ENCODE measurements around the gene SDK2. TPM values are rescaled to one million over a fixed set of nuclear protein-coding genes. Genes with fewer than 3 reads are reported as not detected.

SDK2 gene
- total and polyA plus RNA-seq, 7 experiments from 2014 or later, result 0.64 to 14.1 (median 8.2) TPM

DNA sequence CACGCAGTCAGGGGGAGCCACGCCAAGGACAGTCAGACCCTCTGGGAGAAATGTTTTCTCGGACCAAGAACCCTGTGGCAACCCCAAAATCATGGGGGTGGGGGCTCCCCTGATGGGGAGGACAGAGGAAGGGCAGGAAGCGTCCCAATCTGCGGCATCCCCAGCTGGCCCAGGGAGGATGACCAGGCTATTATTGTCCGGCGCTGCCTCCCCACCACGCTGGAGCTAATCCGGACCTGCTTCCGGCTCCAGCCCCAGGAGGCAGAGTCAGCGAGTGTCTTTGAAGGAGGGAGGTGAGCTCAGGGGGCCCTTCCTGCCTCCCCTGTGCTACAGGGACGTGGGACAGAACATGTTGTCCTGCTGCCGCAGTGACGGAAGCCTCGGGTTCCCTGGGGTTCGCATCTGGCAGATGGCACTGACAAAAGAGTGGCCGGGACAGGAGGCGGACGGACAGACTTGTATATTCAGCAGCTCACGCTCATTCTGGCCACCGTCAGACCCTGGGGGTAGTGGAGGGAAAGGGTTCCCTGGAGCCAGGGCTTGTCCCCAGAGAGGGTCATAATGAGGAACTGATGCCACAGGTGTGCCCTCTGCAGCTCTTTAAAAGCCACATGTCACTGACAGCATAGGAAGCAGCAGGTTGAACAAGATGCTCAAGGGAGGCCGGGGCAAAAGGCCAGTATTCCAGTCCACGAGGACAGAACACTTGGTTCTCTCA, 278.2 kb downstream of the SDK2 start:
- H3K27ac Mint-ChIP-seq, result no peak overlapping the region
- H3K4me3 Mint-ChIP-seq, result no peak overlapping the region
- CTCF ChIA-PET, result interaction anchor here (0.9 kb wide), 1 partner anchor 27 kb away, joined by 6 read pairs; no protein-coding TSS in a partner anchor
- Histone ChIP-seq H3K27ac (ENCODE audit: low read depth, low read length) (no peak overlapping the region), H3K4me3 (ENCODE audit: low read length) (no peak overlapping the region), H3K4me1 (ENCODE audit: control insufficient read depth in 2 of 2, insufficient read depth in 2 of 2, low read length in 2 of 2) (no peaks in the 10 kb centered on the region), H3K27me3 (ENCODE audit: control insufficient read depth in 2 of 2, insufficient read depth in 2 of 2, low read length in 2 of 2) (no peaks in the 10 kb centered on the region), H3K9me3 (ENCODE audit: control insufficient read depth in 2 of 3, low read length in 3 of 3) (no peaks in the 10 kb centered on the region), H3K36me3 (ENCODE audit: control insufficient read depth in 2 of 3, insufficient read depth in 3 of 3, low read length in 3 of 3) (no peaks in the 10 kb centered on the region)
- POLR2A ChIA-PET, result no interaction called here
- intact Hi-C loops (cut with micrococcal nuclease), result no loop called here
- H3K9me3 Mint-ChIP-seq, result no peaks in the 10 kb centered on the region
- peaks cover 0 to 6% (median 0%) of the 10 kb centered on the region in 5 donors for H3K36me3 Mint-ChIP-seq
- peaks cover 0 to under 1% (median 0%) of the 10 kb centered on the region in 5 donors for H3K27me3 Mint-ChIP-seq
- peaks cover 0 to 3% (median 0%) of the 10 kb centered on the region in 7 donors for H3K4me1 Mint-ChIP-seq
- ATAC-seq (no peak), DNase-seq (no peak)

DNA sequence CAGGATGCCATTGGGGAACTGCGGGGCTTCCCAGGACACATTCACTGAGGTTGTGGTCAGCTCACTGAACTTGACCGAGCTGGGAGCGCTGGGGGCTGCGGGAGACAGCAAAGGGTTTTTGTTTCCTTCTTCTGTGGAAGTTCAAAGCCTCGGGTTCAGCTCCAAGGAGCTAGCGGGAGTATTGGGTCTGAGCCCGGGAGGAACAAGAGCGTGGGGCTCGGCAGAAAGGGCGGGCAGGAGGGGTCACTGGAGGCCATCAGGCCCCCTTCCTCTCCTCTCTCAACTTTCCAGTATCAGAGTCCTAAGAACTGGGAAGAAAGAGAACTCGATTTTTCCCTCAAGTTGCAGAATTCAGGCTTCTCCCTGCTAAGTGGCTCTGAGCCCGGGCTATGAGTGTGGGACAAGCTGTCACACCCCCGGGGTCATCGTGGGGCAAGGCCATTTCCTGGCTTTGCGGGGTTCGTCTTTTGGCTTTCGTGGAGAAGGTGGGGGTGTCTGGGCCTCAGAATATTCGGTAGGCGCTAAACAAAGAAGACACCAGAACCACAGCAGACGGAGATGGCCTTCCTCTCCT, 278.9 kb downstream of the SDK2 start:
- H3K27me3 ChIP-seq (ENCODE audit: control insufficient read depth in 2 of 2, insufficient read depth in 2 of 2, low read length in 2 of 2), result no peaks in the 10 kb centered on the region
- Mint-ChIP-seq H3K36me3 (peaks cover 0 to 6% (median 0%) of the 10 kb centered on the region in 5 donors), H3K9me3 (no peaks in the 10 kb centered on the region), H3K4me1 (peaks cover 0 to 3% (median 0%) of the 10 kb centered on the region in 7 donors), H3K4me3 (no peak overlapping the region), H3K27ac (no peak overlapping the region), H3K27me3 (no peaks in the 10 kb centered on the region)
- ATAC-seq, result no peak
- no peaks in the 10 kb centered on the region for H3K36me3 ChIP-seq (ENCODE audit: control insufficient read depth in 2 of 3, insufficient read depth in 3 of 3, low read length in 3 of 3)
- no peak for DNase-seq
- no peaks in the 10 kb centered on the region for H3K4me1 ChIP-seq (ENCODE audit: control insufficient read depth in 2 of 2, insufficient read depth in 2 of 2, low read length in 2 of 2)
- intact Hi-C loops (cut with micrococcal nuclease), result no loop called here
- CTCF ChIA-PET, result no interaction called here
- POLR2A ChIA-PET, result no interaction called here
- no peak overlapping the region for H3K27ac ChIP-seq (ENCODE audit: low read depth, low read length)
- H3K9me3 ChIP-seq (ENCODE audit: control insufficient read depth in 2 of 3, low read length in 3 of 3), result no peaks in the 10 kb centered on the region
- H3K4me3 ChIP-seq (ENCODE audit: low read length), result no peak overlapping the region

DNA sequence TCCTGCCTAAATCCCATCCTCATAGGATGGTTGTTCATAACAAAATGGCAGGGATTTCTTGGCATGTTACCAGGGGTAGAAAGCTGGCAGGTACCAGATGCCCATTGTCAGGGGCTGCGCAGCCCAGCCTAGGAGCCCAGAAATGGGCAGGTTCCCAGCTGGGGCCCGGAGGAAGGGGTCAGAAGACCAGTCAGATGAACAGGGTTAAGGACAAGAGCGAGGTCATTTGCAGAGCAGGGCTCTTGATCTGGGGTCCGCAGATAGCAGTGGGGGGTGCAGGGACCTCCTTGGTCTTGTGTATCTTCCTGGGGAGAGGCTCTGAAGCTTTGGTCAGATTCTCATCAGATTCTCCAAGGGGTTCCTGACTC, 280.1 kb downstream of the SDK2 start:
- Mint-ChIP-seq H3K4me1 (no peaks in the 10 kb centered on the region), H3K27ac (no peak overlapping the region), H3K9me3 (no peaks in the 10 kb centered on the region), H3K27me3 (no peaks in the 10 kb centered on the region), H3K36me3 (peaks cover 0 to 6% (median 0%) of the 10 kb centered on the region in 5 donors), H3K4me3 (no peak overlapping the region)
- DNase-seq (no peak), ATAC-seq (no peak)
- H3K4me1 ChIP-seq (ENCODE audit: control insufficient read depth in 2 of 2, insufficient read depth in 2 of 2, low read length in 2 of 2), result no peaks in the 10 kb centered on the region
- no peak overlapping the region for H3K4me3 ChIP-seq (ENCODE audit: low read length)
- no peaks in the 10 kb centered on the region for H3K36me3 ChIP-seq (ENCODE audit: control insufficient read depth in 2 of 3, insufficient read depth in 3 of 3, low read length in 3 of 3)
- no peak overlapping the region for H3K27ac ChIP-seq (ENCODE audit: low read depth, low read length)
- H3K27me3 ChIP-seq (ENCODE audit: control insufficient read depth in 2 of 2, insufficient read depth in 2 of 2, low read length in 2 of 2), result no peaks in the 10 kb centered on the region
- CTCF ChIA-PET, result interaction anchor here (1.6 kb wide), 1 partner anchor 638 kb away, joined by 4 read pairs; no protein-coding TSS in a partner anchor
- POLR2A ChIA-PET, result no interaction called here
- H3K9me3 ChIP-seq (ENCODE audit: control insufficient read depth in 2 of 3, low read length in 3 of 3), result no peaks in the 10 kb centered on the region
- intact Hi-C loops (cut with micrococcal nuclease), result no loop called here

DNA sequence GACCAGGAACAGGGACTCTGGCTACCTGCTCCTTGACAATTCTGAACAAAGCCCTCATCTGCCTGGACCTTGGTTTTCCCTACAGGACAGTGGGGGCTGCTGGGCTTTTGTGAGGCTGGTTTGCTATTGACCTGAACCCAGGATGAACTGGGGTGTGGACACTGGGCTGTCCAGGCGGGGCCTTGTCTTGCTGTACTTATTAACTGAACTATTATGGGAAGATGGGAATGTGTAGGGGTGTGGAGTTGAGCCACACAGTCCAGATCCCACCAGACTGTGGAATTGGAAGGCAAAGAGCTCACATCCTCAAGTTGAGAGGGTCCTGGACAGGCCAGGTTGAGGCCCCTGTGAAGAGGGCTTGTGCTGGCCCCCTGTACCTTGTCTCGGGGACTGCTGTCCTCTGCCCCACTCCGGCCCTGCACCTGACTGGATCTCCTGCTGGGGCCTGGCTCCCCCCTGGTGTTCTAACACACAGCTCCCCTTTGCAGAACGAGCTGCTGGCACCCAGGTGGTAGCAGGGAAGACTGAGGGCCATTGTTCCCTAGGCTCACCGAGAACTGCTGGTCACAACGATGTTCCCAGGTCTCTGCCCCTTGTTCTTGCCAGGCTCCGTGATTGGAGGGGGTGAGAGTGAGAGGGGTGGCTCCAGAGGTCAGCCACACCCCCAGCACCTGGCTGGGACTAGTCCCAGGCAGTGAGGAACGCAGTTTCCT, 280.6 kb downstream of the SDK2 start:
- H3K27me3 ChIP-seq (ENCODE audit: control insufficient read depth in 2 of 2, insufficient read depth in 2 of 2, low read length in 2 of 2), result no peaks in the 10 kb centered on the region
- no peak overlapping the region for H3K27ac Mint-ChIP-seq
- ChIA-PET POLR2A (no interaction called here), CTCF (interaction anchor here (1.6 kb wide), 1 partner anchor 638 kb away, joined by 4 read pairs; no protein-coding TSS in a partner anchor)
- DNase-seq (no peak), ATAC-seq (peak; percentile 16)
- H3K4me1 Mint-ChIP-seq, result no peaks in the 10 kb centered on the region
- H3K36me3 ChIP-seq (ENCODE audit: control insufficient read depth in 2 of 3, insufficient read depth in 3 of 3, low read length in 3 of 3), result no peaks in the 10 kb centered on the region
- H3K4me3 ChIP-seq (ENCODE audit: low read length), result no peak overlapping the region
- no peaks in the 10 kb centered on the region for H3K9me3 Mint-ChIP-seq
- H3K36me3 Mint-ChIP-seq, result peaks cover 0 to 6% (median 0%) of the 10 kb centered on the region in 5 donors
- no peaks in the 10 kb centered on the region for H3K4me1 ChIP-seq (ENCODE audit: control insufficient read depth in 2 of 2, insufficient read depth in 2 of 2, low read length in 2 of 2)
- intact Hi-C loops (cut with micrococcal nuclease), result no loop called here
- no peaks in the 10 kb centered on the region for H3K27me3 Mint-ChIP-seq
- H3K4me3 Mint-ChIP-seq, result no peak overlapping the region
- H3K27ac ChIP-seq (ENCODE audit: low read depth, low read length), result no peak overlapping the region
- H3K9me3 ChIP-seq (ENCODE audit: control insufficient read depth in 2 of 3, low read length in 3 of 3), result no peaks in the 10 kb centered on the region

DNA sequence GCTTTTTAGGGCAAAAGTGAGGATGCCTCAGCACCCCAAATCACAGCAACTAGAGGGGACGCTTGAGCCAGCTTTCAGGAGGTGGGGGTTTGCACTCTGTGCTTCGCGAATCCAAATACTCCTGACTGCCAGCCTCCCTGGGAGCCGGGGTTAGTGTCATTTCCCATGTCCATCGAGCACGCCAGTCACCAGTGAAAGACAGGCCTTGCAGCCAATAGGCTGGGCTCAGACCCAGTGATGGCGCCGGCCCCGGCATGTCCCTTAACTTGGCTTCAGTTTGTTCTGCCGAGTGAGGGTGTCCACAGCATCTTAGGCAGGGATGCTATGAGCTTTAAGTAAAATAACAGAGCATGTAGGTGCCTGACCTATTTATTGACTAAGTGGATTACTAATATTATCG, 281.5 kb downstream of the SDK2 start:
- no peaks in the 10 kb centered on the region for H3K4me1 Mint-ChIP-seq
- Histone ChIP-seq H3K27ac (ENCODE audit: low read depth, low read length) (no peak overlapping the region), H3K27me3 (ENCODE audit: control insufficient read depth in 2 of 2, insufficient read depth in 2 of 2, low read length in 2 of 2) (no peaks in the 10 kb centered on the region), H3K4me3 (ENCODE audit: low read length) (no peak overlapping the region), H3K9me3 (ENCODE audit: control insufficient read depth in 2 of 3, low read length in 3 of 3) (no peaks in the 10 kb centered on the region), H3K36me3 (ENCODE audit: control insufficient read depth in 2 of 3, insufficient read depth in 3 of 3, low read length in 3 of 3) (no peaks in the 10 kb centered on the region), H3K4me1 (ENCODE audit: control insufficient read depth in 2 of 2, insufficient read depth in 2 of 2, low read length in 2 of 2) (no peaks in the 10 kb centered on the region)
- CTCF ChIA-PET, result no interaction called here
- H3K36me3 Mint-ChIP-seq, result peaks cover 0 to 6% (median 0%) of the 10 kb centered on the region in 5 donors
- no peaks in the 10 kb centered on the region for H3K9me3 Mint-ChIP-seq
- DNase-seq, result no peak
- intact Hi-C loops (cut with micrococcal nuclease), result no loop called here
- ATAC-seq, result no peak
- H3K27ac Mint-ChIP-seq, result no peak overlapping the region
- POLR2A ChIA-PET, result no interaction called here
- H3K4me3 Mint-ChIP-seq, result no peak overlapping the region
- H3K27me3 Mint-ChIP-seq, result no peaks in the 10 kb centered on the region

DNA sequence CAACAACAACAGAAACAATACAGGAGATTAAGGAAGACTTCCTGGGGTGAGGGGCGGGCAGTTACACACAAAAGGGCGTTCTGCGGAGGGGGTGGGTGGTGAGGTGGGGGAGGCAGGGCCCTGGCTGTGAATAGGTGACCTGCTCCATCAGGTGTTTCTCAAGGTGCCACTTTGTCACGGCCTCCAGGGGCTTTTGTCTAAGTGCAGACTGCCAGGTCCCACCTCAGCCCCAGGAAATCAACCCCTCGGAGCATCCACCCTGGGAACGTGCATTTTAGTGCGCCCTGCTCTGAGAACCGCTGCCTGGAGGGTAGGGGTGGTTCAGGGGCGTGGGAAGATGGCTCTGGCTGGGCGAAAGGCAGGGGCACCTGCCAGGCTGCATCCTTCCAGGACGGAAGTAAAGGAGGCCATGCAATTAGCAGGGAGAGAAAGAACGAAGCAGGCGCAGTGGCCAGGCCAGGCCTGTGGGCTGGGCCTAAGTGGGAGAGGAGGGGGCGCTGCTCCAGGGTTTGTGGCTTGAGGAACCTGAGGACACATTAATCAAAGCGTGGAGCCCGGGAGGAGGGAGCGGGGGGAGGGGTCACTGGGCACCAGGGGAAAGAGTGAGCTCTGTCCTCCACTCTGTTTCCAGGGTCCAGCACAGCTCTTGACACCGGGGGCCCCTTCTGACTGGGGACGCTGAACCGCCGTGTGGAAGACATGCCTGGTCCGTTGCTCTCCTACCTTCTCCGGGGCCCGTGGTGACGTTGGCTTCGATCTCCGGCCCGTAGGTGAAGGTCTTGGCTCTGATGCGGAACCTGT, 283.1 kb downstream of the SDK2 start:
- intact Hi-C loops (cut with micrococcal nuclease), result no loop called here
- no peak for ATAC-seq
- no peak overlapping the region for H3K27ac Mint-ChIP-seq

More for the DNA sequence above, 283.1 kb downstream of the SDK2 start:
- POLR2A ChIA-PET, result no interaction called here
- Histone ChIP-seq H3K27me3 (ENCODE audit: control insufficient read depth in 2 of 2, insufficient read depth in 2 of 2, low read length in 2 of 2) (no peaks in the 10 kb centered on the region), H3K4me3 (ENCODE audit: low read length) (no peak overlapping the region), H3K9me3 (ENCODE audit: control insufficient read depth in 2 of 3, low read length in 3 of 3) (no peaks in the 10 kb centered on the region), H3K36me3 (ENCODE audit: control insufficient read depth in 2 of 3, insufficient read depth in 3 of 3, low read length in 3 of 3) (no peaks in the 10 kb centered on the region), H3K27ac (ENCODE audit: low read depth, low read length) (no peak overlapping the region), H3K4me1 (ENCODE audit: control insufficient read depth in 2 of 2, insufficient read depth in 2 of 2, low read length in 2 of 2) (no peaks in the 10 kb centered on the region)
- no peaks in the 10 kb centered on the region for H3K4me1 Mint-ChIP-seq
- peaks cover 0 to 6% (median 0%) of the 10 kb centered on the region in 5 donors for H3K36me3 Mint-ChIP-seq
- H3K4me3 Mint-ChIP-seq, result no peak overlapping the region
- no peaks in the 10 kb centered on the region for H3K9me3 Mint-ChIP-seq
- DNase-seq, result no peak
- H3K27me3 Mint-ChIP-seq, result no peaks in the 10 kb centered on the region
- CTCF ChIA-PET, result no interaction called here

Data from naive thymus-derived CD4-positive, alpha-beta T cell (primary cell).